BJ (cell line): ENCODE results near the gene GNAI2. TPM values are rescaled to one million over a fixed set of nuclear protein-coding genes. Genes with fewer than 3 reads are reported as not detected.

Experiments used
- CTCF ChIA-PET: fragments of 350-600 bp; formaldehyde crosslinking; extraction: SDS; loops from one replicate; lab custom pipeline; 2021; ENCODE audit warnings: antibody characterized with exemption, inconsistent platforms; lab: Yijun Ruan, JAX
- POLR2A ChIA-PET: fragments of 300-600 bp; sonication (Branson Sonifier 250); formaldehyde crosslinking; extraction: SDS; loops from one replicate; lab custom pipeline; 2021; ENCODE audit warnings: antibody characterized with exemption; lab: Charles Lee
- DNase-seq: peaks from one replicate; pipeline ENCODE4 v3.0.0-alpha.2; 2011; ENCODE audit warnings: low read depth
- H3K27me3 ChIP-seq: 2 replicates; pipeline ENCODE4 v1.6.0; 2011; ENCODE audit warnings: low read length; ENCODE audit not compliant: control insufficient read depth, insufficient read depth
- H3K36me3 ChIP-seq: 2 replicates; pipeline ENCODE4 v1.5.1; 2011; ENCODE audit warnings: low read length; ENCODE audit not compliant: control insufficient read depth, insufficient read depth
- H3K4me3 ChIP-seq: 2 replicates; pipeline ENCODE4 v1.5.1; 2011; ENCODE audit warnings: low read depth, mild to moderate bottlenecking, control low read depth, low read length
- CTCF ChIP-seq: IDR thresholded peaks from 2 replicates; pipeline ENCODE4 v1.5.1; 2011; ENCODE audit warnings: low read depth, mild to moderate bottlenecking, control low read depth, inconsistent platforms, low read length, moderate library complexity; ENCODE audit not compliant: insufficient read depth
- polyA plus RNA-seq: library from polyadenylated mRNA; depleted of rRNA; stranded (reverse); fragments of >200 nt; gene quantifications from 2 replicates; pipeline ENCODE4 v1.2.3, GENCODE V29; 2011

Gene GNAI2
- polyA plus RNA-seq, 1 experiment, result 887 TPM

GRCh38 chr3:50295553-50296431, 59.8 kb downstream of the GNAI2 start:
- ChIA-PET POLR2A (no interaction called here), CTCF (interaction anchor here (0.8 kb wide), 1 partner anchor 36 kb away, joined by 3 read pairs; no protein-coding TSS in a partner anchor)
- H3K36me3 ChIP-seq, result no peaks in the 10 kb centered on the region; the same call in 1 of the 2 replicates
- TF ChIP-seq CTCF, result no peak
- H3K27me3 ChIP-seq, result no peaks in the 10 kb centered on the region
- no peak overlapping the region for H3K4me3 ChIP-seq
- DNase-seq, result no peak

DNA sequence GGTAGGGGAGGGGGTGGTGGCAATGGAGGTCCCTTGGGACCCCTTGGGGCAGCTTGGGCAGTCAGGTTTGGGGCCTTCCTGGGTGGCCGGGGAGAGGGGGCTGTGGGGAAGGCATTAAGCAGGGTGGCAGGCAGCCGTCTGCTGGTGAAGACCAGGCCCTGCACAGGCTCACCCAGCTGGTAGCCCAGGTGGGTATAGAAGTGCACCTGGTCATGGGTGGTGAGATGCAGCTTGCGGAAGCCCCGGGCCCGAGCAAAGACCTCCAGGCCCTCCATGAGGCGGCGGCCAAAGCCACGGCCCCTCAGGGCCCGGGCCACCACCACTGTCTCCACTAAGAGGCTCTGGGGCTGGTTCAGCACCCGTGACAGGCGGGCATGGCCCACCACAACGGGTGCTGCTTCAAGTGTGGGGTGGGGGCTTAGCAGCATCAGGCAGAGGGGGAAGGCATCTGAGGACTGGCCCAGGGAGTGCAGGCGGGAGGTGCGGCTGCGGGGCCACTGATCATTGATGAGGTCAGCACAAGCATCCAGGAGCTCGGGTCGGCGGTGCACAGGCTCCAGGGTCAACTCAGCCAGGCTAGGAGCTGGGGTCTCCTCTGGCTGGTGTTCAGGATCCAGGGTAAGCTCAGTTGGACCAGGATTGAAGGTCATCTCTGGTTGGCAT, 60.8 kb downstream of the GNAI2 start:
- no peak for DNase-seq
- ChIA-PET POLR2A (no interaction called here), CTCF (interaction anchor here (0.6 kb wide), 1 partner anchor 8 kb away, joined by 5 read pairs; no protein-coding TSS in a partner anchor)
- Histone ChIP-seq H3K4me3 (no peak overlapping the region), H3K27me3 (no peaks in the 10 kb centered on the region), H3K36me3 (no peaks in the 10 kb centered on the region; the same call in 1 of the 2 replicates)
- TF ChIP-seq CTCF, result no peak

GRCh38 chr3:50297384-50297775, 61.4 kb downstream of the GNAI2 start:
- no peaks in the 10 kb centered on the region for H3K27me3 ChIP-seq
- ChIA-PET CTCF (interaction anchor here (2.4 kb wide), 1 partner anchor 26 kb away, joined by 20 read pairs; the partner anchor contains the start of gene HYAL2), POLR2A (no interaction called here)
- no peak overlapping the region for H3K4me3 ChIP-seq
- H3K36me3 ChIP-seq, result no peaks in the 10 kb centered on the region; the same call in 1 of the 2 replicates
- no peak for DNase-seq
- TF ChIP-seq CTCF, result no peak

- no peaks in the 10 kb centered on the region; the same call in 1 of the 2 replicates for H3K36me3 ChIP-seq
- POLR2A ChIA-PET, result interaction anchor here (0.5 kb wide), 2 partner anchors 33 to 35 kb away, joined by 3 to 4 read pairs; no protein-coding TSS in a partner anchor
- CTCF ChIA-PET, result interaction anchor here (0.6 to 2.4 kb wide), 10 partner anchors 8 to 71 kb away, joined by 3 to 20 read pairs (median 4); partner anchors contain the start of genes HYAL2 and SEMA3B
- TF ChIP-seq CTCF, result 0 out of 2 replicates have a peak, but pooled peaks have one; percentile 6
- no peak for DNase-seq
- no peaks in the 10 kb centered on the region for H3K27me3 ChIP-seq
- H3K4me3 ChIP-seq, result peak overlapping the region; percentile 54
These were observed 62.1 kb downstream of the GNAI2 start for GRCh38 chr3:50297896-50298725.
